Activated CD8-positive, alpha-beta memory T cell treated with anti-CD3 and anti-CD28 coated beads, Interleukin-2, amount 50 U/mL, for 24 hours (primary cell): ENCODE data around the gene KRTAP12-1.
"Not testable (repeated sequence)": the region's sequence is repeated elsewhere in the genome, so short reads cannot be mapped to it uniquely, and the experiment has no call there.

Experiments used
- DNase-seq: peaks from one replicate; pipeline ENCODE4 v3.0.0-alpha.2; 2020; ENCODE audit errors: extremely low read depth

The KRTAP12-1 gene

DNA sequence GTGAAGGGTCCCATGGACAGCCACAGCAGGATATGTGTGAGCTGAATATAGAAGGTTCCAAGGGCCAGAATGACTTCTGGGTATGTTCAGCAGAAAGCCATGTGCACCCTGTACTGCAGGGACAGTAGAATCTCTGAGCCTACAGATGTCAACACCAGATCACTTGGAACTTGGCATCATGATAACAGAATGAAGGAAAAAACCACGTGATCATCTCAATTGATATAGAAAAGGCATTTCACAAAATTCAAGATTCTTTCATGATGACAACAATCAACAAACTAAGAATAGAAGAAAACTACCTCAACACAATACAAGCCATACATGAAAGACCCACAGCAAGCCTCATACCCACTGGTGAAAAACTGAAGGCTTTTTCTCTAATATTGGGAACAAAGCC lies 14.4 kb downstream of the KRTAP12-1 start:
- DNase-seq, result no peak

DNA sequence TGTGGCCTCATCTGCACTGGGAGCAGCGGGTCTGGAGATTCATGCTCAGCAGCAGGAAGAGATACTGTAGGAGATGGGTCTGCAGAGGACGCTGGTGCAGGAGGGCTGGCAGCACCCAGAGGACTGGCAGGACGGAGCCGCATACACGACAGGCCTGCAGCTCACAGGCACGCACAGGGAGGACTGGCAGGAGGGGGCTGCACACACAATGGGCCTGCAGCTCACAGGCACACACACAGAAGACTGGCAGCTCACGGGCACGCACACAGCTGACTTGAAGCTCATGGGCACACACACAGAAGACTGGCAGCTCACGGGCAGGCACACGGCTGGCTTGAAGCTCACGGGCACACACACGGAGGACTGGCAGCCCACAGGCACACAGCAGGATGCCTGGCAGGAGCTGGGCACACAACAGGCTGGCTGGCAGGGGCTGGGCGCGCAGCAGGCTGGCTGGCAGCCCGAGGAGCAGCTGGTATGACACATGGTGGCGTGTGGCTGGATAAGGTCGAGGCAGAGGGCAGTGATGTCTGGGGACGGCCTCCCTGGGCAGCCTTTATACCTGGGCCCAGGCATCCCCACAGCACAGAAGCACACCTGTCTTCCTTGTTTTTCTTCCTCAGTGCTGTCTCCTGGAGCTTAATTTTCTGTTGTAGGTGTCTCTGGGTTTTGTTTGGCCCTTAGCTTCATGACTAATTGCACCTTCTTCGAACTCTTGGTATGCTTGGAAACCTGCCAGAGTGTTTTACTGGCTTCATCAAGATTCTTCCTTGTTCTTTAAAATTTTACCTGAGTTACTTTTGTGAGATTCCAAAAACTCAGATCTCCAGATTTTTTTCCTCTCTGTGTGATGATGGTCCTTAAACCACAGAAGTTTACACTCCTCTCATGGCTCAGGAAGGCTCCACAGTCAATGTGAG lies 15.3 kb downstream of the KRTAP12-1 start, which contains the start of gene KRTAP12-2:
TSS of gene KRTAP12-2 (minus strand) at position 527 of the 920 bp plus-strand sequence. CDS start at position 486, 41 bp downstream.
- no peak for DNase-seq

DNA sequence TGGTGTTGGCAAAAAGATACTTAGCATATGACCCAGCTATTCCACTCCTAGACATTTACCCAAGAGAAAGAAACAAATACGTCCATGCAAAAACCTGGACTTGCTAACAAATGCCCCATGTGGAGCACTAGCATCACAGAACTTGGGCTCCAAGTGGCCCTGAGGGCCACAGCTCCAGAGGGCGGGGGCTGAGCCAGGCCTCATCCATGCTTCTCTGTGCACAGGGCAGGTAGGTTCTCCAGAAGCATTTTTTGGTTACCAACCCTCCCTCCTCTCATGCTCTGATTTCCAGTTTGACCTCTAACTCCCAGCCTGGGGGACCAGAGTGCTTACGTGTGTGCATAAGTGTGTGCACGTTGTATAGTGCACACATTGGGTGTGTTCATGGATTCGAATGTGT lies 17.3 kb downstream of the KRTAP12-1 start:
- DNase-seq, result no peak

DNA sequence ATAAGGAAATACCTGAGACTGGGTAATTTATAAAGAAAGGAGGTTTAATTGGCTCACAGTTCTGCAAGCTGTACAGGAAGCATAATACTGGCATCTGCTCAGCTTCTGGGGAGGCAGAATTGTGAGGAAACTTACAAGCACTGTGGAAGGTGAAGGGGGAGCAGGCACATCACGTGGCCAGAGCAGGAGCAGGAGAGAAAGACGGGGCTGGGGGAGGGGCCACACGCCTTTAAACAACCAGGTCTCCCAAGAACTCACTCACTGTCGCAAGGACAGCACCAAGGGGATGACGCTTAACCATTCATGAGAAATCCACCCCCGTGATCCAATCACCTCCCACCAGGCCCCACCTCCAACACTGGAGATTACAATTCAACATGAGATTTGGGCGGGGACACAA lies 20.4 kb downstream of the KRTAP12-1 start:
- not testable (repeated sequence) for DNase-seq

DNA sequence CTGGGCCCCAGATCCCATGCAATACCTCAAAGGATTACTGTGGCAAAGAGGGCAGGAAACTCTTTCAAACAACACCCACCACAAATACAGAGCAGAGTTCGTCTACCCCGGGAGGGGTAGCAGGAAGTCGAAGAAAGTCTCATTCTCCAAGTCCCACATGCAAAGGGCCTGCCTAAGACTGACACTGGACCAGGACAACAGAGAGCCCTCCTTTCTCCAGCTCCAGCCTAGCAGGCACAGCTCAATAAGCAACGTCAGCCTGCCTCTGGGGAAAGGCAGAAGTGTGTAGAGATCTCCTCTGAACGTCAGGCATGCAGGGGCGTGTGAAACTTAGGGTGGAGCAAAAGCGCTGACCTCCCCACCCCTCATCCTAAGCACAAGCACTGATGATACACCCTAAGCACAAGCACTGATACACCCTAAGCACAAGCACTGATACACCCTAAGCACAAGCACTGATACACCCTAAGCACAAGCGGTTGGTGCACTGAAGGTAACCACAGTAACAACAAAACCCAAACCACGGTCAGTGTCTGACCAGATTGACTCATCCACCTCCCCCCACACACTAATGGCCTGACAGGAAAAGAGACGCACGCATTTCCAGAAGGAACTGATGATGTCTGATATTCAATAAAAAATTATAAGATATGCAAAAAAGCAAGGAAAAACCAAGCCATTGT lies 22.9 kb downstream of the KRTAP12-1 start:
- no peak for DNase-seq

DNA sequence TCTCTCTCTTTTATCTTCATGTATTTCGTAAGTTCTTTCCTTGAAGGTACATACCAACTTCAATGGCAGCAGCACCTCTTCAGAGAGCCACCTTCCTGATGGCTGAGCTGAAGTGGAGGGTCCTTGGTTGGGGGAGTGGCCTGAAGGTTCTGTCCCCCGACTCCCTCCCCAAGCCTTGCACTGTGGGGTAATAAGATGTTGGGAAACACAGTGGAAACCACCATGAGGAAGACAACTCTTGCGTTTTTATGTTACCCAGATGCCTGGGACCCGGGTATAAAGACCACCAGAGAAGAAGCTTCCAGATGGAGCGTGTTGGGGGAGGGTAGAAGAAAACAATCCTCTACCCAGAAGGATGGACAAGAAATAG lies 23.4 kb downstream of the KRTAP12-1 start:
- no peak for DNase-seq

DNA sequence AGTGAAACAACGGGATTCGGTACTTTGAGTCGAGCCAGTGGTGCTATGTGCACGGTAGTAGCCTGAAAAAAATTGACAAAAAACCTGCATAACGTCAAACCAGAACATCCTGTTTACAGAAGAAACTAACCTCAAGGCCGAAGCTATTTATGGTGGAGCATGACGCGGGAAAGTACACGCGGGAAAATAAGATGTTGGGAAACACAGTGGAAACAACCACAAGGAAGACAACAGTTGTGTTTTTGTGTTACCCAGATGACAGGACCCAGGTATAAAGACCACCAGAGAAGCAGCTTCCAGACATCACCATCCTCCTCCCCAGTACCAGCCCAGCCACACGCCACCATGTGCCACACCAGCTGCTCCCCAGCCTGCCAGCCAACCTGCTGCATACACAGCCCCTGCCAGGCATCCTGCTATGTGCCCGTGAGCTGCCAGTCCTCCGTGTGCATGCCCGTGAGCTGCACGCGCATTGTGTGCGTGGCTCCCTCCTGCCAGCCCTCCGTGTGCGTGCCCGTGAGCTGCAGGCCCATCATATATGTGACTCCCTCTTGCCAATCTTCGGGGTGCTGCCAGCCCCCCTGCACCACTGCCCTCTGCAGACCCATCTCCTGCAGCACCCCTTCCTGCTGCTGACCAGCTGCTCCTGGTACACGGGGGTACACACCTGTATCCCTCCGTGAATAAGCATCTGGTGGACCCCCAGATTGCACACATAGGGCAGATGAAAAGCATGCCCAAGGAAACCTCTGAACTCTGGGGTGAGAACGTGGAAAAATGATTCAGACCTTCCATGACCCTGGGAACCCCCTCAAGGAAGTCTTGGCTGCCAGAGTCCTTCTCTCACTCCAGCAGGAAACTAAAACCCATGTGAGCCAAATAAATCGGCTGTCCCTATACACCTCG lies 24.1 kb downstream of the KRTAP12-1 start, which contains the start of gene KRTAP12-3:
TSS of gene KRTAP12-3 (plus strand) at position 298 of the 906 bp plus-strand sequence. CDS start at position 346, 48 bp downstream.
- no peak for DNase-seq

DNA sequence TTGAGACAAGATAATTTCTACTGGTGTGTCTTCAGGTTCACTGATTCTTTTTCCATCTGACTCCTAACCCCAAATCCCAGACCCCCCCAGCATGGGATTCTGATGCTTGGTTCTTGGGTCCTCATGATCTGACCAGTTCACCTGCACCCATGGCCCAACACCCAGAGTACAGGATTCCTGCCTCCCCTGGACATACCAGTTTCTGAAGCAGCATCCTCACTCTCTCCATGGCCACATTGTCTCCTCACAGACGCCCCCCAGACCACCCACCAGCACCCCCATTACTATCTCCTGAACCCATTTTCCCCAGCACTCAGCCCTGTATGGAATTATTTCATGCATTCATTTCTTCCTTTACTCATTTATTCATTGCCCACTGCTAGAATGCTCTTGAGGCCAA lies 25.1 kb downstream of the KRTAP12-1 start:
- no peak for DNase-seq

DNA sequence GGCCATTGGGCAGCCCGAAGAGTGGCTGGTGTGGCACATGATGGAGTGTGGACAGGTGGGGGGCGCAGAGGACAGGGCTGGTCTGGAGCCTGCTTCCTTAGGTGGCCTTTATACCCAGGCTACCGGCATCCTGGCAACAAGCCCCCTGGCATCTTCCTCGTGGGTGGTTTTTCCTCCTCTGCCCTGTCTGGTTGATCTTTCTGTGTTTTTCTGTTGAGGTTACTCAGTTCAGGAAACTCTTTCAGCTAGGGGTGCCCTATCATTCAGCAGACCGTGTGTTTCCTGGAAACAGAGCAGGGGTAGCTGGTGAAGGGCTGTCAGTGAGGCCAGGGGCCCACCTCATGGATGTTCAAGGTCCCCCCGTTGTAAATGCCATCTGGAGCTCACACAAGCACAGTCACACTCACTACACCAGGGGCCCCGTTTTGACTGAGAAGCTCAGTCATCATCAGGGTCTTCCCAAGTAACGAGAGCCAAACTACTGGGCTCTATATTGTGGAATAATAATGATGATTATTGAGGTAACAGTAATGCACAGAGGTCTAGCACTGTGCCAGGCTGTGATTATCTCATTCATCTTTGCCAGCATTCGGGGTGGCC lies 27.3 kb downstream of the KRTAP12-1 start, which contains the start of gene KRTAP12-4:
TSS of gene KRTAP12-4 (minus strand) at position 84 of the 600 bp plus-strand sequence. CDS start at position 39, 45 bp downstream.
- no peak for DNase-seq

DNA sequence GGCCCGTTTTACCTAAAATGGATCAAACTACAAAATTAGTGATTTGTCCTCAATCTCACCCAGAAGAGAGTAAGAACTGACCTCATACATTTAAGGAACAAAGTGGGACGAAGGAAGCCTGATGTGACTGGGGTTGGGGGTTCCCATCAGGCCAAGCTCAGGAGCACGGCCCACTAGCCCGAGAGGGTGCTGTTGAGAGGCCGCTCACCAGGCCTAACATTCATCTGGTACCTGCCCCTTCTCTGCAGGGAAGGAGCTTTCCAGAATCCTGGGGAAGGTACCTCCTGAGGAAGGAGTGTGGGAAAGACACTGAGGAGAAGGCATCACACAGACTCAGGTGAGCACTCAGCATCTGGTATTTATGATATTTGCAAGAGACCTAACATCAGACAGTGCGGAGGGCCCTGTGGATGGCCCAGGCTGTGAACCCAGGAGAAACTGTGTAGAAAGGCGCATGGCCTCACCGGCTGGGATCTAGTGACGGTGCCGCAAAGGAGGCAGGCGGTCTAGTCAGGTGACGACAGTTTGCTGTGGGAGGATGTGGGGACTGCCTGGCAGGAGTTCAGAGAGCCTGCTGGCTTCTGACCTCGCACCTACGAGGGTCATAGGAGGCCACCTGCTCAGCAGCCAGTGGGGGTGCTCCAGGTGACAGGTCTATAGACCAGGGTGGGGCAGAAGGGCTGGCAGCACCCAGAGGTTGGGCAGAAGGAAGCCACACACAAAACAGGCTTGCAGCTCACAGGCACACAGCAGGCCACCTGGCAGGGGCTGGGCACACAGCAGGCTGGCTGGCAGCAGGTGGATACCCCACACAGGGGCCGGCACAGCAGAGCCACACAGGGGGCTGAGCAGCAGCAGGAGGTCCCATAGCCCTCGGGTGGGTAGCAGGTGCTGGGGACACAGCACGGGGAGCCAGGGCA lies 28.0 kb downstream of the KRTAP12-1 start:
- DNase-seq, result no peak

DNA sequence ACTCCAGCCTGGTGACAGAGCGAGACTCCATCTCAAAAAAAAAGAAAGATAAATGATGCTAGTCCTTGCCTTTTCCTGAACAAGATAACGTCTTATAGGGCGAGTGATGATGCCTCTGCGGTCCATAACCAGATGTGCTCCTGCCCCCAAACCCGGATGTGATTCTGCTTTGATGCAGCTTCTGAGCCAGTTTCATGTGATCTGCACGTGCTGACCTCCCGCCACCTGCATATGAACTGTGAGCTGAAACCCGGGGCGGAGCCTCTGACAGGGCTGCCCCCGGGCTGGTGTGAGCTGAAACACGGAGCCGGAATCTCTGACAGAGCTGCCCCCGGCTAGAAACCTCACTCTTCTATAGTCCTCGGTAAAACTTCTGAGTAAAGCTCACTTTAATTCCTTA lies 28.8 kb downstream of the KRTAP12-1 start:
- DNase-seq, result no peak

DNA sequence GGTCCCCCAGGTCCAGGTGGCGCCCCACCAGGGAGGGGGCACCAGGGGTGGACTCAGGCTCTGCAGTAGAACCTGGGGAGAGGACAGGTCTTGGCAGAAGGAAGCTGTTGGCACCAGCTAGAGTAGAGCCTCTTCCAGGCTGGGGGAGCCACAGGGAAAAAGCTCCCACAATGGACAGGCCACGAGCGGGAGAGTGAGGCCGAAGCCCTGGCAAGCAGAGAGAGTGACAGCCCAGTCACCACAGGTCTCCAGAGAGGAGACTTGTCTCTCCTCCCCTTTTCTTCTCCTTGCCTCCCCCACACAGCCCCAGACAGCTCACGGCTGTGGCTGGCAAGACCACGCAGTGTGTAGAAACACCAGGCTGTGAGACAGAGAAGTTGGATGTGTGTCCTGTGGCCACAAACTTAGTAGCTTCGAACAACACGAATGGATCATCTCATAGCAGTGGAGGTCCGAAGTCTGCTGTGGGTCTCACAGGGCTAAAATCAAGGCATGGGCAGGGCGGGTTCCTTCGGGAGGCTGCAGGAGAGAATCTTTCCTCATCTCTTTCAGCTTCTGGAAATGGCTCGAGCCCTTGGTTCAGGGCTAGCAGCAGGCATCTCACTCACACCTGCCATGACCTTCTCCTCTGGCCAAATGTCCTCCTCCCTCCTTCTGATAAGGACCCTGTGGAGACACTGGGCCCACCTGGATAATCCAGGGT lies 30.8 kb downstream of the KRTAP12-1 start:
- DNase-seq, result no peak

DNA sequence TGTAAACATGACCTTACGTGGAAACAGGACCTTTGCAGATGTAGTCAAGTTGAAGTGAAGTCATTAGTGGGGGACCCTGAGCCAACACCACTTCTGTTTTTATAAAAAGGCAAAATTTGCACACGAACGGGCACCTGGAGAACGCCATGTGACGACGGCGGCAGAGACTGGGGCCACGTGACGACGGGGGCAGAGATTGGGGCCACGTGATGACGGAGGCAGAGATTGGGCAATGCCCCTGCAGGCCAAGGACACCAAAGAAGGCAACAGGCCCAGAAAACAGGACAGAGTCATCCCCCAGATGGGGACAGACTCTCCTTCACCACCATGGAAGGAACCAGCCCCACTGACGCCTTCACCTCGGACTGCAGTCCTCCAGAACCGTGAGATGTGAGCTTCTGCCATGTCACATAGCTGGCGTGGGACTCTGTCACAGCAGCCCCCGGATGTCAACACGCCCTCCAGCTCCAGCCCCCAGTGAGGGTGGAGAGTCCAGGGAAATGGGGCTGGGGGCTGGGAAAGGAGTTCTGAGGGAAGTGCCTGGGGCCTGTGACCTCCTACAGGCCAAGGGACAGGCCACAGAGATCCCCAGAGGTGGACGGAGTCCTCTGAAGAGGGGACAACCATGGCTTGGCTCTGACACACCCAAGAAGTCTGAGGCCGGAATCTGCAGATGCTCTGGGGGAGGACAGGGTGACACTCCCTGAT lies 31.5 kb downstream of the KRTAP12-1 start:
- DNase-seq, result no peak

DNA sequence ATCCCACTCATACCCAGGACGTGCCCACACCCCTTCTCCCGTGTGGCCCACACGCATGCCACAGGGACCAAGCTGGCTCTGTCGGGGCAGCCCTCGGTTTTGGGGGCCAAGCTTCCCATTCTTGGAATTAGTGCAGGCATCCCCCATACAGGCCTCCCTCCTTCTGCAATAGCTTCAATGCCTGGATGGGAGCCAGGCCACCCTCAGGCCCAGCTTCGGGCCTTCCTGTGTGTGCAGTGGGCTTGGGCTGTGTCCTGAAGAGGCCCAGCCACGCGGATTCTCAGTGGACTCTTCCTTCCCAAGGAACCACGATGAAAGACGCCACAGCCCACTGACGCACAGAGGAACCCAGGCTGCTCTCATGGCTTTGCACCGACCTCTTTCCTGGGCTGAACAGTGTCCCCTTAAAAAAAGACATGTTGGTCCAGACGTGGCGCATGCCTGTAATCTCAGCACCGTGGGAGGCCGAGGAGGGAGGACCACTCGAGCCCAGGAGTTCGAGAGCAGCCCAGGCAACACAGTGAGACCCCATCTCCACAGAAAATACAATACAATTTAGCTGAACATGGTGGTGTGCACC lies 32.4 kb downstream of the KRTAP12-1 start:
- DNase-seq, result no peak

DNA sequence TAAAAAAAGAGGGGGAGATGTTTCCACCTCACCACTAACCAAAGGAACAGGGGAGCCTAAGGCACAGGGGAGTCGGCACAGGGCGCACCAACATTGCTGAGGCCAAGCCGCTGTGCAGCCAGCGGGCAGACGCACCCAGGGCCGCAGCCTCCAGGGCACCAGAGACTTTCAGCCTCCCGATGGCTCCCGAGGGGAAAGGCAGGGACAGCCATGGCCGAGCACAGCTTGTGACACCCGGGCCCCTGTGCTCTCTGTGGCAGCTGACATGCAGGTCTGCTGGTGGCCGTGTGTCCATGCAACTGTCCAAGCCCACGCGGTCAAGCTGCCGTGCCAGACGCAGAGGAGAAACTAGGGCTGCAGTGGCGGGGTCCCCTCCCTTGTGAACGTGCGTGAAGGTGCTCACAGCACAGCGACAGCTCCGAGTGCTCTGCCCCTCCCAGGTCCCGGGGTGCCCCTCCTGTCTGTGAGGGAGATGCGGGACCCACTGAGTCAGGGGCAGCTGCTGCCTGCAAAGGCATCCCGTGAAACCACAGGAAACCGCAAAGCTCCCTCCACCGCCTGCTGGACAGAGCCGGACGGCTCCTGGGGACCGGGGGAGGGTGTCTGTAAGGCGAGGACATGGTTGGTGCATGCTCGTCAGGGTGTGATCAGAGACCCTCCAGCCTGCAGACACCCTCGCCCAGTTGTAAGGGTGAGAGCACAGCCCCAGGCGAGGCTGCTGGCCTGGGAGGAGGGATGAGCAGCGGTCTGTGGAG lies 33.2 kb downstream of the KRTAP12-1 start:
- DNase-seq, result no peak

DNA sequence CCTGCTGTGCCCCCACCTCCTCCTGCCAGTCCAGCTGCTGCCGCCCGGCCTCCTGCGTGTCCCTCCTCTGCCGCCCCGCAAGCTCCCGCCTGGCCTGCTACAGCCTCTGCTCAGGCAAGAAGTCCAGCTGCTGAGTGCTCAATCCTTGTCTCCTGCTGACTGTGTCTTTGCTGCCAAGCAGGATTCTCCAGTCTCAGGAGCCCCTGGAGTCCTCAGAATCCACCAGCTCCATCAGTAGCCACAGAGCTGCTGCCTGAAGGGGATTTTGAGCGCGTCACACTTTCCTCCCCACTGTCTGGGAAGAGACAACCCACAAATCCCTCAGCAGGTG lies 34.8 kb downstream of the KRTAP12-1 start:
- DNase-seq, result no peak

DNA sequence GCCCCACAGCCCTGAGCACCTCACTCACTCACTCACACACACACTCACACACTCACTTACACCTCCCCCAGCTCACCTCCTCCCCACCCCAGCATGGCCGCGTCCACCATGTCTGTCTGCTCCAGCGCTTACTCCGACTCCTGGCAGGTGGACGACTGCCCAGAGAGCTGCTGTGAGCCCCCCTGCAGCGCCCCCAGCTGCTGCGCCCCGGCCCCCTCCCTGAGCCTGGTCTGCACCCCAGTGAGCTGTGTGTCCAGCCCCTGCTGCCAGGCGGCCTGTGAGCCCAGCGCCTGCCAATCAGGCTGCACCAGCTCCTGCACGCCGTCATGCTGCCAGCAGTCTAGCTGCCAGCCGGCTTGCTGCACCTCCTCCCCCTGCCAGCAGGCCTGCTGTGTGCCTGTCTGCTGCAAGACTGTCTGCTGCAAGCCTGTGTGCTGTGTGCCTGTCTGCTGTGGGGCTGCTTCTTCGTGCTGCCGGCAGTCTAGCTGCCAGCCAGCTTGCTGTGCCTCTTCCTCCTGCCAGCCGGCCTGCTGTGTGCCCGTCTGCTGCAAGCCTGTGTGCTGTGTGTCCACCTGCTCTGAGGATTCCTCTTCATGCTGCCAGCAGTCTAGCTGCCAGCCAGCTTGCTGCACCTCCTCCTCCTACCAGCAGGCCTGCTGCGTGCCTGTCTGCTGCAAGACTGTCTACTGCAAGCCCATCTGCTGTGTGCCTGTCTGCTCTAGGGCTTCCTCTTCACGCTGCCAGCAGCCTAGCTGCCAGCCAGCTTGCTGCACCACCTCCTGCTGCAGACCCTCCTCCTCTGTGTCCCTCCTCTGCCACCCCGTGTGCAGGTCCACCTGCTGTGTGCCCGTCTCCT lies 35.4 kb downstream of the KRTAP12-1 start, which contains the start of gene KRTAP10-11:
TSS of gene KRTAP10-11 (plus strand) at position 49 of the 856 bp plus-strand sequence. CDS start at position 94, 45 bp downstream.
- not testable (repeated sequence) for DNase-seq
